Thoracic aorta (tissue), 2 donors: Measurements from ENCODE around the gene VPS13C. TPM values are rescaled to one million over a fixed set of nuclear protein-coding genes. Genes with fewer than 3 reads are reported as not detected.

Source experiments
- ATAC-seq: fragments of 150-250 bp; one replicate; pipeline ENCODE4 v1.8.0; 2017; ENCODE audit warnings: low read depth; ENCODE audit not compliant: insufficient number of reproducible peaks, low FRiP score
- DNase-seq: peaks from one replicate; pipeline ENCODE4 v3.0.0-alpha.2; 2020; ENCODE audit warnings: low spot score
- H3K27ac ChIP-seq, 2 donors: fragments of 200-600 bp; sonication (generic); 1 replicate in 1 of 2; 2 replicates in 1 of 2; pipeline ENCODE4 v1.5.1; 2016; ENCODE audit warnings: mild to moderate bottlenecking in 2 of 2, moderate library complexity in 2 of 2
- H3K27me3 ChIP-seq: fragments of 200-600 bp; sonication (generic); replicated peaks from 2 replicates; pipeline ENCODE4 v1.6.0; 2016; ENCODE audit warnings: mild to moderate bottlenecking; ENCODE audit not compliant: insufficient read depth
- H3K36me3 ChIP-seq: fragments of 200-600 bp; sonication (generic); one replicate; pipeline ENCODE4 v1.5.1; 2016
- H3K4me1 ChIP-seq, 2 donors: fragments of 200-600 bp; sonication (generic); 1 replicate in 1 of 2; 2 replicates in 1 of 2; pipeline versions ENCODE4 v1.5.1 to v1.6.0; 2016; ENCODE audit warnings: low read depth in 2 of 2, mild to moderate bottlenecking in 1 of 2; ENCODE audit not compliant: control insufficient read depth in 1 of 2
- H3K4me3 ChIP-seq: fragments of 200-600 bp; sonication (generic); 2 replicates; pipeline ENCODE4 v1.5.1; 2016; ENCODE audit warnings: mild to moderate bottlenecking
- H3K9me3 ChIP-seq: fragments of 200-600 bp; sonication (generic); 2 replicates; pipeline ENCODE4 v1.5.1; 2016
- total RNA-seq, 2 donors: library from RNA; depleted of rRNA; stranded (reverse); fragments of >200 nt; gene quantifications; one replicate each; pipeline versions ENCODE4 v1.1.0 to v1.2.3, GENCODE V29; 2016
- TF ChIP-seq, protein P1 (sequence below): fragments of 200-600 bp; sonication (generic); IDR thresholded peaks from one replicate; pipeline ENCODE4 v1.5.1; 2019; ENCODE audit warnings: antibody characterized with exemption

The VPS13C gene
- total RNA-seq, 2 donors from 2014 or later = 93.3 to 99.0 TPM

DNA sequence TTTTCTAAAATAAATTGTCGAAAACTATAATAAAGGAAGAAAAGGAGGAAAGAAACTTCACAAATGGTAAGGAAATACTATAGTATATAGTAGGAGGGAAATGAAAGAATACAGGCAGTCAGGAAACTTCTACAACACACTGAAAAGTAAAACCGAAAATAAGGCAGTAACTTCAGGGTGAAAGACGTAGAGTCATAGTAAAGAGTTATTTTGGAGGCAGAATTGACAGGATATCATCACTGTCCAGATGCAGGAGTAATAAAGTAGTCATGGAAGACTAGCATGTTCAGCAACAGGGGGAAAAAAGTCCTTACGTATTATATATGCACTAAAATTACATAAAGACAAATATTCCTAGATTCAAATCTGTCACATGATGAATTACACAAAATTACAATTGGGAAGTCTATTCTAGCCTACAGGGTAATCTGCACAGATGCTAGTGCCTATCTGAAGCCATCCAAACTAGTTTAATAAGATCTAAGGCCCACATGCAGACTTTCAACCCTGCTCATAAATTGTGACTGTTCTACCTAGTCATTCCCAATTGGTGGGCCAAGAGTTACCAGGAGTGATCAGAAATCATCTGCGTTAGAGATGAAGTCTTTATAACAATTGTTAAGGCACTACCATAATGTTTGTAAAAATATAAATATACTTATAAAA, 14.0 kb downstream of the VPS13C start:
- H3K27ac ChIP-seq = no peak overlapping the region
- H3K9me3 ChIP-seq = no peaks in the 10 kb centered on the region
- peaks cover 7 to 9% of the 10 kb centered on the region in 2 donors for H3K4me1 ChIP-seq
- TF ChIP-seq, protein P1, sequence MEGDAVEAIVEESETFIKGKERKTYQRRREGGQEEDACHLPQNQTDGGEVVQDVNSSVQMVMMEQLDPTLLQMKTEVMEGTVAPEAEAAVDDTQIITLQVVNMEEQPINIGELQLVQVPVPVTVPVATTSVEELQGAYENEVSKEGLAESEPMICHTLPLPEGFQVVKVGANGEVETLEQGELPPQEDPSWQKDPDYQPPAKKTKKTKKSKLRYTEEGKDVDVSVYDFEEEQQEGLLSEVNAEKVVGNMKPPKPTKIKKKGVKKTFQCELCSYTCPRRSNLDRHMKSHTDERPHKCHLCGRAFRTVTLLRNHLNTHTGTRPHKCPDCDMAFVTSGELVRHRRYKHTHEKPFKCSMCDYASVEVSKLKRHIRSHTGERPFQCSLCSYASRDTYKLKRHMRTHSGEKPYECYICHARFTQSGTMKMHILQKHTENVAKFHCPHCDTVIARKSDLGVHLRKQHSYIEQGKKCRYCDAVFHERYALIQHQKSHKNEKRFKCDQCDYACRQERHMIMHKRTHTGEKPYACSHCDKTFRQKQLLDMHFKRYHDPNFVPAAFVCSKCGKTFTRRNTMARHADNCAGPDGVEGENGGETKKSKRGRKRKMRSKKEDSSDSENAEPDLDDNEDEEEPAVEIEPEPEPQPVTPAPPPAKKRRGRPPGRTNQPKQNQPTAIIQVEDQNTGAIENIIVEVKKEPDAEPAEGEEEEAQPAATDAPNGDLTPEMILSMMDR = no peak
- H3K27me3 ChIP-seq = no peaks in the 10 kb centered on the region
- DNase-seq (no peak), ATAC-seq (no peak)
- H3K4me3 ChIP-seq = no peak overlapping the region
- H3K36me3 ChIP-seq = no peaks in the 10 kb centered on the region

DNA sequence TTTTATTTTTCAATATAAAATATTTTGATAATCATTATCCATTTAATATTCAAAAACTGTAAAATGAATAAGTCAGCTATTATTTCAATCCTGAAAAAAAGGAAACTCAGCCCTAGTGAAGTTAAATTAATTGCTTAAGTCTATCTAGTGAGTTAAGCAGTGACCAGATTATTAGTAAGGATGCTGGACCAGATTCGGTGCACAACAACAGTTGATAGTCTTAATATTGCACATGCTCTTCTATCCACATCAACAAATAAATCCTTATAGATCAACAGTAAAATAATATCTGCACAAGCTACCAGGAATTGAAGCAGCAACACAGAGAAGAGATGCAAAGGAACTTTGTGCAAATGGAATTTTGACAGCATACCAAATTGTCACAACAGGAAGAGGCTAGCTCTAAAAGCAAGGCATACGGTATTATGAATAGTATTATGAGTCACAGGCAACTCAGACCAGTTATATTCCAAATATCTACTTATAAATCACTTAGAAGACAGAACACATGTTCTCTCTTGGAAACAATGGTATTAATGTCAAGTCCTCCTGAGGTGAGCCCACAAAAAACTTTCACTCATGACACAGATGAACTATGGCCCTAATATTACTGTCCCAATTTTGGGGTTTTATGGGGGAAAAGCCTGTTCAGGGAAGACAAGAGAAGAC, 24.9 kb downstream of the VPS13C start:
- TF ChIP-seq, protein P1 = no peak

DNA sequence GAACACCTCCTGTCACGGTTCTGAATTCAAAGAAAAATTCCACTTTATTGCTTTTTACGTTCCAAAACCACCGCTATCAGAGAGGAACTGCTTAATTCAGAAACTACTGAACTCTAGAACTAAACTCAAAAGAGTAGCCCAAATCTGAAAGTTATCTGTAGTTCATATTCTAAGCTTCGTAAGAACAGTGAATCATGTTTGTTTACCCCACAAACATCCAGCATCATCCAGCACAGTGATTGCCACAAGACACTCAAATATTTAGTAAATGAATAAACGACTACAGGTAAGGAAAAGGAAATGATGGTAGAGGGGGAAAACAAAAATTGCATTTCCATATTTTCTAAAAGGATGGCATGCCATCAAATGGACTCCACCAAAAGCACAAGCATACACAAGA, 32.3 kb downstream of the VPS13C start:
- DNase-seq = no peak
- Histone ChIP-seq H3K4me3 (no peak overlapping the region), H3K27ac (no peak overlapping the region), H3K36me3 (no peaks in the 10 kb centered on the region), H3K9me3 (no peaks in the 10 kb centered on the region), H3K4me1 (peaks cover 0 to 6% of the 10 kb centered on the region in 2 donors), H3K27me3 (no peaks in the 10 kb centered on the region)
- TF ChIP-seq, protein P1 = no peak
- ATAC-seq = no peak

More for the DNA sequence above, 24.9 kb downstream of the VPS13C start:
- Histone ChIP-seq H3K9me3 (no peaks in the 10 kb centered on the region), H3K36me3 (peaks cover 4% of the 10 kb centered on the region), H3K27me3 (no peaks in the 10 kb centered on the region), H3K27ac (no peak overlapping the region), H3K4me1 (peaks cover 5 to 7% of the 10 kb centered on the region in 2 donors), H3K4me3 (no peak overlapping the region)
- no peak for ATAC-seq
- no peak for DNase-seq

DNA sequence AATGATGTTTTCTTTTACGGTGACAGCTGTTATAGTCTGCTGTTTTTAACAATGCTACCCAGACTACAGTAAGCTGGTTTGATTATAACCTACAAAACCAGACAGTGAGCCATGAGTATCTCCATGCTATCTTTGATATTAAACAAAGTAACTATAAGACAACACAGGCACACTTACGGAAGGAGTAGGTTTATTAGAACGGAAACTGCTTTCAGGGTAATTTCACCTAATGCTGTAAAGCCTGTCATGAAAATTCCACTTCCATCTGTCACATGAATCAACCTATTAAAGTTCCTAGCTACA, 33.0 kb downstream of the VPS13C start:
- H3K4me1 ChIP-seq = peaks cover 0 to 6% of the 10 kb centered on the region in 2 donors
- no peak overlapping the region for H3K4me3 ChIP-seq
- no peak for ATAC-seq
- no peaks in the 10 kb centered on the region for H3K27me3 ChIP-seq
- H3K9me3 ChIP-seq = no peaks in the 10 kb centered on the region
- no peaks in the 10 kb centered on the region for H3K36me3 ChIP-seq
- H3K27ac ChIP-seq = no peak overlapping the region
- no peak for DNase-seq
- TF ChIP-seq, protein P1 = no peak

DNA sequence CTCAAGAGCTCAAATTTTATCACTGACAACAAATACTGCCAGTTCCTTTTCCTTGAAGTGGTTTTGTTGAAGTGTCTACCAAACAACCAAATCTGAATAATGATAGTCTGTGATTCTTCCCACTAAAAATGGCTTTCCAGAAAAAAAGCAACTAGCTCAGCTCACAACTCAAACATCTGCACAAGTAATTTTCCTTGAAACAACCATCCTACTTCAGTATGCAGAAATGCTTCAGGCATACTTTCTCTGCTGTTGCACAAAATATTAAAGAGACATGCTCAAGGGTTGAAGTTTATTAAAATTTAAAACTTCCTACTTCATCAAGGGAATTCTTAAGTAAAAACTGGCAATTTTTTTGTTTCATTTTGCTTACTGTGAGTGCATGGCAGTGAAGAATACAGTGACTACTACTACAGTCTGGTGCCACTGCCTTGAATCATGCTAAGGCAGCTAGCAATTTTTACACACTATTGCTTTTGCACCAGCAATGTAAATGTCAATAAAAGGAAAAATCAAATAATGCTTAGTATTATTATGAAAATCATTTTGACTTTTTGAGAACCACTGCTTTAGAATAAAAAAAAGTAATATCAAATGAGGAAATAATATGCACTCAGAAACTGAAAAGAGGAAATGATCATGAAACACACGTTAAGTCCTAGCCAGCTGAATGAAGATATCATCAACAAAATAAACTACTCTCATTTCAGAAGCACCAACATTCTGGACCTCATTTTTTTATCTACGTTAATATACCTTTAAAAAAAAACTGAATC, 33.6 kb downstream of the VPS13C start:
- Histone ChIP-seq H3K4me1 (peaks cover 0 to 6% of the 10 kb centered on the region in 2 donors), H3K27ac (no peak overlapping the region), H3K9me3 (no peaks in the 10 kb centered on the region), H3K4me3 (no peak overlapping the region), H3K27me3 (no peaks in the 10 kb centered on the region), H3K36me3 (no peaks in the 10 kb centered on the region)
- ATAC-seq = no peak
- TF ChIP-seq, protein P1 = no peak
- no peak for DNase-seq
